ENCODE results near the gene CD248.
"Not testable (repeated sequence)": the region's sequence is repeated elsewhere in the genome, so short reads cannot be mapped to it uniquely, and the experiment has no call there.

CD248 gene

DNA sequence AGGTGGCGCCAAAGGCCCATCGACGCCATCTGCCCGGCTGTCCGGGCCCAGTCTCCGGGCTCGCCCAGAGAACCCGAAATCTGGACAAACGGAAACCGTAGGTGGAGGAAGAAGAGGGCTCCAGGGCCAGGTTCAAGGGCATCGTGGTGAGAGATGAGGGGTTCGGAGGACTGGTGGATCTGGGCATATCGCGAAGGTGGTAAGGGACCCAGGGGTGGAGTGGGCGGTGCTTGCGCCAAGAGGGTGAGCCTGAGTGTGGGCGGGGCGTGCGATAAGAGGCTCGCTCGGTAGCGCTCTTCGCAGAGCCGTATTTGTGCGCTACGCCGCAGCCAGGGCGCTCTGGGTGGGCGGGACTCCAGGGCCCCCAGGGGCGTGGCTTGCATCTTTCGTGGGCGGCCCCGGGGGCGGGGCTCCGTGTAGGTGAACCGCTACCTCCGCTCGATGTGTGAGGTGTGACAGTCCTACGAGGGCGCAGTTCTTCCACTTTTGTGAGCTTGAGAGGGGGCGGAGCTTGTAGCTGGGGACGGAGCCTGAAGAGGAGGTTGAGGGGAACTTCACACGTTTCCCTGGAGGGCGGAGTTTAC is 4.8 kb downstream of the CD248 start:
- FAIRE-seq: no peak

DNA sequence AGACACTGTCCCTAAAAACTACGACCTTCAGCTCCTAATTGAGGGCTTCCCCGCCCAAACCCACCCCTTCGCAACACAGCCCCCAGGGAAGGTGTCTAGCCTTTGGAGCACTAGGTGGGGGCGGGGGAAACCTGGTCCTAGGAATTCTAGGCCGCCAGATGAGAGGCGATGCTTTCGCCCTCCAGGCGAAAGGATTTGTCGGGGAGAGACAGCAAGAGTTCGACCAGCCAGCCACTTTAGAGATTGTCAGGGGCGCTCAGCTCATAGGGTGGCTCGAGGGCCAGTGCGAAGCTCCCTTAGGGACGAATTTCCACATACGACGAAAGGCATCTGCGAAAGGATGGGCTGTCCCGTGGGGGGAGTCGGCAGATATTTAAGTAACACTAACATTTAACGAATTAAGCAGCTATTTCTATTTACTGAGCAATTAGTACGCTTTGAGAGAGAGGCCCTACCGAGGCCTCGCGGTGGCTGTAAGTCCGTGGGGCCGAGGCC is 5.3 kb downstream of the CD248 start:
- no peak for FAIRE-seq

DNA sequence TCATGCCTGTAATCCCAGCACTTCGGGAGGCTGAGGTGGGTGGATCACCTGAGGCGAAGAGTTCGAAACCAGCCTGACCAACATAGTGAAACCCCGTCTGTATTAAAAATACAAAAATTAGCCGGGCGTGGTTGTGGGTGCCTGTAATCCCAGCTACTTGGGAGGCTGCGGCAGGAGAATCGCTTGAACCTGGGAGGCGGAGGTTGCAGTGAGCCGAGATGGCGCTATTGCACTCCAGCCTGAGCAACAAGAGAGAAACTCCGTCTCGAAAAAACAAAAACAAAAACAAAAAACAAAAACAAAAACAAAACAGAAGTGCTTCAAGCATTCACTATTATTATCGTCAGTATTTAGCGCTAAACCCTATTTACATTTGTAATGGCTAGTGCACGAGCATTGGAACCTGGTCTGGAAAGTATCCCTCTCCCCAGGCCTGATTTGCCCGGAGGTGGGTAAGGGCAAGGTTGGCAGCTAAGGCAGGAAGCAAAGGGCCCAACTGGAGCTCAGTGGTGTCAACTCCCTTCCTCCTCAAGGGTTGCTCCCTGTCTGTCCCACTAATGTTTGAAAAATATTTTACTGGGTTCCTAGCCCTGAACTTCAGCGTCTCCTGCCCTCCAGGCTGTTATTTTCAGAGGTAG is 5.9 kb downstream of the CD248 start:
- FAIRE-seq: not testable (repeated sequence)

GRCh38 chr11:66310324-66310723 is 6.5 kb downstream of the CD248 start:
- FAIRE-seq: no peak

GRCh38 chr11:66309475-66309874 is 7.4 kb downstream of the CD248 start:
- FAIRE-seq: no peak

GRCh38 chr11:66302656-66303055 is 14.2 kb downstream of the CD248 start:
- no peak for FAIRE-seq

DNA sequence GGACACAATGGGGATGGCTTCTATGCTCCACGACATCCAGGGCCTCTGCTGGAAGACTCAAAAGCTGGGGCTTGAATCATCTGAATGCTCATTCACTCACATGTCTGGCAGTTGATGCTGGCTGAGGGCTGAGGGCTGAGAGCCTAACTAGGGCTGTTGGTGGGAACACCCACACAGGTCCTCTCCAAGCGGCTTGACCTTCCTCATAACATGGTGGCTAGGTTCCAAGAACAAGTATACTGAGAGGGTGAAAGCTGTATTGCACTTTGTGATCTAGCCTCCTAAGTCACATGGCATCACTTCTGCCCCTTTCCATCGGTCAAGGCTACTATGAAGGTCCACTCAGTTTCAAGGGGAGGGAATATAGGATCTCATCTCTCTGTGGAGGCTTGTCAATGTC is 17.7 kb downstream of the CD248 start:
- no peak for FAIRE-seq

DNA sequence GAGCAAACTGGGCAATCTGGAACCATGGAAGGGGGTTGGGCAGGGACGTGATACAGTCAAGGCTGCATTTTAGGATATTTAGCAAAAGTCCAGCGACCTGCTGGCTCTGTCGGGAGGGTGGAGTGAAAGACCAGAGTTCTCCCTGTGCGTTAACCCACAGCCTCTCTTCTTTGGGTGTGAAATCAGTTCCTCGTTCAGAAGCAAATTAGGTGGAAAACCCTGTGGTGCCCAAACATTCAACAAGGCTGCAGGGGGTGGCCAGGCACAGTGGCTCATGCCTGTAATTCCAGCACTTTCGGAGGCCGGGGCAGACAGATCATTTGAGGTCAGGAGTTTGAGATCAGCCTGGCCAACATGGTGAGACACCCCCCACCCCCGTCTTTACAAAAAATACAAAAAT is 19.2 kb downstream of the CD248 start:
- no peak for FAIRE-seq

GRCh38 chr11:66294626-66295620 is 21.9 kb downstream of the CD248 start:
- no peak for FAIRE-seq

DNA sequence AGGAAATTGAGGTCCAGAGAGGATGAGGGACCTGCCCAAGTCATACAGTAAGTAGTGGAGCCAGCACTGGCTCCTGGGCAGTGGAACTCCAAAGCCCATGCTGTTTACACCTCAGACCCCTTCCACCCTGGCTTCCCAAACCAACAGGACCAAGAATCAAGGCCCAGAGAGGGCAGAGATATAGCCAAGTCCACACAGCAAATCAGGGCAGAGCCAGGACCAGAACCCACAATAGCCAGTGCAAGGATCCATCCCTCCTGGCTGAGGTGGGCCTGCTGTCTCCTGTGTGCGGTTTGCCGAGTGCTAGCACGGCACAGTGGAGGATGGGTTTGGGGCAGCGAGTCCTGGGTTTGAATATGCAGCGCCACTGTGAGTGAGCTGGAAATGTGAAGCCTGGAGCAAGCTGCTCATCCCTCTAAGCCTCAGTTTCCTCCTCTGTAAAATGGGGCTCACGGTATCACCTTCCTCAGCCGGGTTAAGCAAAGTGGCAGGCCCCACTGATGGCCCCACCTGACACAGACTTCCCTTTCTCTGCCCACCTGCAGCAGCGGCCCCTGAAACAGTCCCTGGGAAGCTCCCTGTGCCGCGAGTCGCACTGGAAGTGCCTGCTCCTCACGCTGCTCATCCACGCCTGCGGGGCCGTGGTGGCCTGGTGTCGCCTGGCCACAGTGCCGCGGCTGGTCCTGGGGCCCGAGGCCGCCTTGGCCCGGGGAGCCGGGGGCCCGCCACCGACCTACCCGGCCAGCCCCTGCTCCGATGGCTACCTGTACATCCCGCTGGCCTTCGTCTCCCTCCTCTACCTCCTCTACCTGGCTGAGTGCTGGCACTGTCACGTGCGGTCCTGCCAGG is 22.8 kb downstream of the CD248 start:
- FAIRE-seq: no peak

DNA sequence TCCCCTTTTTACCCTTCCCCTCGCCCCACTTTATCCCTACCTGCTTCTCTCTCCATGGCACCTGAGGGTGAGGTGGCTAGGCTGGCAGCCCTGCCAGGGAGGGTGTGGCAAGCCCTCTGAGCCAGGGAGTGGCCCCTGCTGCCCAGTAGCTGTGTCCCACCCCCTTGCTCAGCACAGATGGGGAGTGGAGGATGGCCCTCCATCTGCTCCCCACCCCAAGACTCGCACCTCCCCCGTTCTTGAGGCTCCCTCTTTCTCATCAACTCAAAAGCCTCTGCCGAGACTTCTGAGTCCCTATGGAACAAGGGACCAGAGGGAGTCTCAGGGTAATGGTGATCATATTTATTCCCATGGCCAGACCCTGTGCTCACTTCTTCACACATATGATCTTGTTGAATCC is 23.5 kb downstream of the CD248 start:
- no peak for FAIRE-seq

DNA sequence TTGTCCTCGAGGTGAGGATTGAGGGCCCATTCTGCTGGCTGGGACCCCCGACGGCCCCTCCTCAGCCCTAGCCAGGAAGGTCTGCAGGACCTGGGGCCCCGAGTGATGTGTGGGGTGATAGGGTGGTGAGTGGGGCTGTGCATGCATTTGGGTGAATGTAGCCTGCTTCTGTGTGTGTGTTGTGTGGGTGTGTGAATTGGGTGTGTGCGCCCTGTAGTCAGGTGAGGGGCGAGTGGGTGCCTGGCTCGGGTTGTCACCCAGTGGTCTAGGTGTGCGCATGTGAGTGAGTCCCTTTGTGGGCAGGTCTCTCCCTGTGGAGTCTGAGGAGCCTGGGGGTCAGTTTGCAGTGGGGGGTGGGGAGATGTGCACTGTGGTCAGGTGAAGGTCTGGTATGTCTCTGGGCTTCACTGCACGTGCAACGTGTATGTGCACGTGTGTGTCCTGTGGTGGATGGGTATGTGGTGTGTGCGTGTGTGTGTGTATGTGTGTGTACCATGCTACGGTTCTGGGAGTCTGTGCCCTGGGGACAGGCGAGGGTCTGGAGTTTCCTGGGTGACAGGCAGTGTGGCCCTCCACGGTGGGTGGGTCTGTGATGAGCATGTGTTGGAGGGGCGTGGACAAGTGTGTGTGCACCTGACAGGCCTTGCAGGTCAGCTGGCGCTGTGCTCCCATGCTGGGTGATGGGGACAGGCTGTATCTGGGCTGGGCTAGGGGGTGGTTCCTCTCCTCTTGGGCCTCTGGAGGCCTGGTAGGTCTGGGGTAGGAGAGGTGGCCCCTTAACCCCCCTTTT is 24.1 kb downstream of the CD248 start:
- no peak for FAIRE-seq

DNA sequence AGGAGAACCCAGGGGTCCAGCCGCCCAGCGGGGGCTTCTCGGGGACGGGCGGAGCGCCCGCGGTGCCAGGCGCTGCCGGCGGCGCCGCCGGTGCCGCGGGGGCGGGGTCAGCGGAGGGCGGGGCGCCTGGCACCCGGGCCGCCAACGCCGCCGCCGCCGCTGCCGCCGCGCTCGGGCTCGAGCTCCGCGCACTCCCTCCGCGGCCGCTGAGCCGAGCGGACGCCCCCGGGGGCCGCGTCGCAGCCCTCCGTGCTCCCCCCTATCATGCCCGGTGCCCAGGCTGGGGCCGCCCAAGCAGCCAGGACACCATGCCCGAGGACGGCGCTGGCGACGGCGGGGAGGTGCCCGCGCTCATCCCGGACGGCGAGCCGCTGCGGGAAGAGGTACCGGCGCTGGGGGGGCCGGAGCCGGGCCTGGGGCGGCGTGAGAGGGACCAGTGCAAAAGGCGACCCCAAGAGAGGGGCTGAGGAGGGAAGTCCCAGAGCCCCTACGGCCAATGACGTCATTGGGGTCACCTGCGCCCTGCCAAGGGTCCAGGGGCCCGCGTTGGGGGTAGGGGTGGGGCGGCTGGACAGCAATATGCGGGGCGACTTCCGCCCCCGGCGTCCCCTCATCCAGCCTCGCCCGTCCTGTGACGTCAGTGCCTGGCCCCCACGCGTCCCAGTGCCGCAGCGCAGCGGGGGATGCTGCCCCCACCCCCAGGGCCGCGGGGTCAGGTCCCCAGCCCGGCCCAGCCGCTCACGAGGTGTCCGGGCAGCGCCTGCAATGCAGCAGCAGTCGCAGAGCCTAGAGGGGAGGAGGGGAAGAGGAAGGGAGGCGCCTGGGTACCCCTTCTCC is 24.9 kb downstream of the CD248 start, which contains the start of gene TMEM151A:
Gene TMEM151A (plus strand): TSS at position 189 of the 837 bp plus-strand sequence. CDS start 120 bp downstream, at position 309.
- FAIRE-seq: no peak

DNA sequence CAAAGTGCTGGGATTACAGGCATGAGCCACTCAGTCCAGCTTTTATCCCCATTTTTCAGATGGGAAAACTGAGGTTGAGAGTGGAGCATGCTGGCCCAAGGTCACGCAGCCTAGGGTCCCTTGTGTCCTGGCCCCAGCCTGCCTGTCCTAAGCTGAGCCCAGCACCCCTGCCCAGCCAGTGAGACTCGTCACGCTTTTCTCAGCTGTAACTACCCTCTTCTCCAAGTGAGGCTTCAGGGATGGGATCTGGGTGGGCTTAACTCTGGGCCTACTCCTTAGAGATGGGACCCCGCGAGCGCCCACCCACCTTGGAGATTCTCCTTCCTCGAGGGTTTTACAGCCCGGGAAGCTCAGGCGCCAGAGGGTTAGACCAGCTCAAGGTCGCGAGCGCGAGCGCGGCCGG is 25.5 kb downstream of the CD248 start:
- no peak for FAIRE-seq

GRCh38 chr11:66290330-66290621 is 26.6 kb downstream of the CD248 start:
- FAIRE-seq: no peak

DNA sequence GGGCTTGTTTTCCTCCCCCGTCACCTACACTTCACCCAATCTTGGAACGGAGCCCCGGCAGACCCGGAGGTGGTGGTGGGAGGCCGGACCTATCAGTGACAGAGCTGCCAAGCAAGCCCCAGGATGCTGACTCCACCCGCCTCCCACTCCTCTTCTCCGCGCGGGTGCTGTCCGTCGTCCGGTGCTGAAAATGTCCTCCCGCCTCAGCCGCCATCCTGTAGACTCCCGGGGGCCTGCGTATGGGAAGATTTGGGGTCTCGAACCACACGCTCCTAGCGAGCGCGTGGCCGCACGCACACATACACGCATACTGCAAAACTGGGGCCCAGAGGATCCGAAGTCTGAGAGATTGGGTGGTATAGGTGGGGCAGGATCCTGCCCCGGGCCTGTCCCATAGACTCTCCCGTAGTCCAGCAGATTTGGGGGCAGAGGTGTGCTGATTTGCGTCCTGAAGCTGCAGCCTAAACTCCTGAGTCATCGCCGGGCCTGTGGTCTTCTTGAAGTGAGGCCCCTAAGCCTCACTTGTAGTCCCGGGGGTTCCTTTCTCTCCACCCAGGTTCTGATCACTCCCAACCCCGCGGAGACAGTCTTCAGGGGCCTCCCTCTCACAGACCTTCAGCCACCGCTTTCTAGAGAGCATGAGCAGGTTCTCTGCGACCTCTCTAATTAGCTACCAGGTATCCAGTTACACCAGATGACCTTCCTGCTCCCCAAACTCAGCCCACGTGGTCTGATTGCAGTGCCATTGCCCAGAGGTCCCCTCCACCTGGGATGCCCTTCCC is 27.1 kb downstream of the CD248 start:
- FAIRE-seq: no peak

GRCh38 chr11:66288671-66289547 is 27.9 kb downstream of the CD248 start, which contains the start of gene YIF1A:
TSS of gene YIF1A (minus strand) at chr11:66289143. CDS start at chr11:66288985, 158 bp downstream.
- peak; percentile 96 for FAIRE-seq

DNA sequence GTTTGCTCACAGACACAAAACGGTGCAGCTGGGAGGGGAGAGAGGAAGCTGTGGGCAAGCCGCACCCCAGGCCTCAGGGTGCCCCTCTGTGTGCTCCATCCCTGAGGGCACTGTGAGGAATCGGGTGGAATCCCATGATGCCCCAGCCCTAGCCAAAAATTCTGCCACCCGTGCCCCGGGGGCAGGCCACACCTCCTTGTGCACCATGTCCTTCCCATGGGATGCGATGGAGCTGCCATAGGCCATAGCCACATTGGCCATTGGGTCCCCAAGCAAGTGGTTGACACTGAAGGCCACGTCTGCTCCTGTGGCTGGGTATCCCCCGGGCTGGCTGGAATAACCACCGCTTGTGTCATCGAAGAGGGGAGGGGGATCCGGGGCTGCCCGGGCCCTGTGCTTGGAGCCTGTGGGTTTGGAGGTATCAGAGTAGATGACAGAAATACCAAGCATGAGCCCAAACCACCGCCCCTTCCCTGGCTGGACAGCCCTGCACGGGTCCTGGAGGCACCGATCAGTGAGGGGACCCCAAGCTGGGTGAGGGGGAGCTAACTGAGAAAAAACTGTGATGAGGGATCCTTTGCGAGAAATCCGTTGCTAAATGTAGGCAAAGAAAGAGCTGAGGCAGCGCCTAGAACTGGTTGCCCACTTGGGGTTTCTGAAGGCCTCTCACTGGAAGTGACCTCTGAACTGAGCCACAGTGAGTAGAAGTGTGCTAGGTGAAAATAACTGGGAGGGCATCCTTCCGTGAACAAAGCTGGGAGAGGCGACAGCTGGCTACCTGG is 28.8 kb downstream of the CD248 start:
- no peak for FAIRE-seq
